ENCODE data around the gene CERS2.

CERS2 gene

DNA sequence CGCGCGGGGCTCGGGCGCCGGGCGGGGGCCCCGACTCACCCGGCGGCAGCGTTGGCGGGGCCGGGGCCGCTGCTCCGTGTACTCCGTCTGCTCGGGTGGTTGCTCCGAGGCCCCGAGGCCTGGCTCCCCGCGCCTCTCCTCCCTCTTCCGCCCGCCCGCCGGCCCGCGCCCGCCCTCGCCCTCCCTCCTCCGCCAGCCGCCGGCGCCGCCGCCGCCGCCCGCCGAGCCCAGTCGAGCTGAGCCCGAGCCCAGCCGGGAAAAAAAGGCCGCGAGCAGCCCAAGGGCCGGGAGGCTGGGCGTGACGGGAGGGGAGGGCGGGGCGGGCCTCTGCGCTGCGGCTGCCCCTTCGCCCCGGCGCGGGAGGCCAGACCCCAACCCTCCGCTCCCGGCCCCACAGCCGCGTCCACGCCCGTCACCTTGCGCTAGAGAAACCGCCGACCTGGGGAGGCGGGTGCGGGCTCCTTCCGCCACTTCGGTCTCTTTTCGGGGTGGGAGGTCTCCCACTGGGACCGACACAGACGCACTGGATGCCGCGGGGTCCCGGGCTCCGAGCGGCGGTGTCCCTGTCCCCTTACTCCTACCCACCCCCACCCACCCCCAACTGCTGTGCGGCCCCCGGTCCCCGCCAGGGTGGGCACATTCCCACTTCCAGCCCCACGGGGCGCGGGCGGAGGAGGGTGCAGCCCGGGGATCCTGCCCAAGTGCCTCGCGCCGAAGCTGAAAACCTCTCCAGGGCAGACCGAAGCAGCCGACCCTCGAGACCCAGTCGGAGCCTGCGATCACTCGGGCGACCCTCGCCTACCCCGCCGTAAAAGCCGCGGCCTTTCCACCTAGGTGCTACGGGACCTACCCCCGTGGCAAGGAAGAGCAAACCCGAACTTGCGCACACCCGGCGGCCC is at the start of gene CERS2:
CERS2 (minus strand) TSS at position 256 of the 899 bp plus-strand sequence. CDS start 5,745 bp downstream, outside the sequence.
- H3K36me3 Mint-ChIP-seq (ENCODE audit: low read depth), result peaks cover 40% of the 10 kb centered on the region
- peak; percentile 81 for DNase-seq
- peak within 1 kb of the TSS; percentile 91 for H3K4me3 Mint-ChIP-seq

GRCh38 chr1:151013518-151013917 is 38.9 kb upstream of the CERS2 start:
- no peak overlapping the region for H3K27ac Mint-ChIP-seq
- no peak for DNase-seq
- H3K4me3 Mint-ChIP-seq, result no peak overlapping the region
- peaks cover 28% of the 10 kb centered on the region for H3K36me3 Mint-ChIP-seq (ENCODE audit: low read depth)
- H3K9me3 Mint-ChIP-seq, result no peaks in the 10 kb centered on the region
- no peaks in the 10 kb centered on the region for H3K27me3 Mint-ChIP-seq
- H3K4me1 Mint-ChIP-seq (ENCODE audit: low read depth), result peaks cover 36% of the 10 kb centered on the region

More for the DNA sequence above, at the start of gene CERS2:
- Mint-ChIP-seq H3K27ac (peak within 1 kb of the TSS; percentile 95), H3K27me3 (no peaks in the 10 kb centered on the region), H3K4me1 (ENCODE audit: low read depth) (peaks cover 74% of the 10 kb centered on the region), H3K9me3 (no peaks in the 10 kb centered on the region)

DNA sequence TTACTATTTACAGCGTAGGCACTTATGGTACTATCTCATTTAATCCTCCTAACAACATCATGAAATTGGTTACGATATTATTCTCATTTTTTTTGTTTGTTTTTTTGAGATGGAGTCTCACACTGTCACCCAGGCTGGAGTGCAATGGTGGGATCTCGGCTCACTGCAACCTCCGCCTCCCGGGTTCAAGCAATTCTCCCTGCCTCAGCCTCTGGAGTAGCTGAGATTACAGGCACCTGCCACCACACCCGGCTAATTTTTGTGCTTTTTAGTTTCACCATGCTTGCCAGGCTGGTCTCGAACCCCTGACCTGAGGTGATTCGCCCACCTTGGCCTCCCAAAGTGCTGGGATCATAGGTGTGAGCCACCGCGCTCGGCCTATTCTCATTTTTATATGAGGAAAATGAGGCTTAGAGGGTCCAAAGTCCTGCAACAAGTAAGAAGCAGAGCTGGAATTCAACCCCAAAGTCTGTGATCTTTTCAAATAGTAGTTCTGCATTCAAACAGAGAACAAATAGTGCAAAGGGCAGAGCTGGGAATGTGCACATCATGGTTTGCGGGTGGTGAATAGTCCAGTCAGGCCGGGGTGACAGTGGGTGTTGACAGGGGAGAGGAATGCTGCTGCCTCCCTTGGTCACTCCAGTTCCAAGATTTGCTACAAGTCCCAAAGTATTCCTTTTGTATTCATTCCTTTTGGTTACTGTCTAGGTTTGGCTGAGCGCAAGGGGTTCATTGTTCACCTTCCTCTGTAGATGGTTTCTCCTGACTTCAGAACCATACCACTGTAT is 38.2 kb upstream of the CERS2 start:
- Mint-ChIP-seq H3K4me1 (ENCODE audit: low read depth) (peaks cover 41% of the 10 kb centered on the region), H3K27ac (no peak overlapping the region), H3K27me3 (no peaks in the 10 kb centered on the region), H3K9me3 (no peaks in the 10 kb centered on the region), H3K4me3 (no peak overlapping the region), H3K36me3 (ENCODE audit: low read depth) (peaks cover 25% of the 10 kb centered on the region)
- no peak for DNase-seq

- Mint-ChIP-seq H3K36me3 (ENCODE audit: low read depth) (peaks cover 24% of the 10 kb centered on the region), H3K4me3 (peak overlapping the region; percentile 25), H3K4me1 (ENCODE audit: low read depth) (peaks cover 57% of the 10 kb centered on the region), H3K9me3 (no peaks in the 10 kb centered on the region), H3K27me3 (no peaks in the 10 kb centered on the region), H3K27ac (peak overlapping the region; percentile 79)
- no peak for DNase-seq
Measured at GRCh38 chr1:151011154-151011850, 36.7 kb upstream of the CERS2 start.

- Mint-ChIP-seq H3K27me3 (no peaks in the 10 kb centered on the region), H3K9me3 (no peaks in the 10 kb centered on the region), H3K36me3 (ENCODE audit: low read depth) (peaks cover 27% of the 10 kb centered on the region), H3K4me3 (peak overlapping the region; percentile 23), H3K4me1 (ENCODE audit: low read depth) (peaks cover 67% of the 10 kb centered on the region), H3K27ac (no peak overlapping the region)
- no peak for DNase-seq
Measured at GRCh38 chr1:151010346-151010726, 35.7 kb upstream of the CERS2 start.

DNA sequence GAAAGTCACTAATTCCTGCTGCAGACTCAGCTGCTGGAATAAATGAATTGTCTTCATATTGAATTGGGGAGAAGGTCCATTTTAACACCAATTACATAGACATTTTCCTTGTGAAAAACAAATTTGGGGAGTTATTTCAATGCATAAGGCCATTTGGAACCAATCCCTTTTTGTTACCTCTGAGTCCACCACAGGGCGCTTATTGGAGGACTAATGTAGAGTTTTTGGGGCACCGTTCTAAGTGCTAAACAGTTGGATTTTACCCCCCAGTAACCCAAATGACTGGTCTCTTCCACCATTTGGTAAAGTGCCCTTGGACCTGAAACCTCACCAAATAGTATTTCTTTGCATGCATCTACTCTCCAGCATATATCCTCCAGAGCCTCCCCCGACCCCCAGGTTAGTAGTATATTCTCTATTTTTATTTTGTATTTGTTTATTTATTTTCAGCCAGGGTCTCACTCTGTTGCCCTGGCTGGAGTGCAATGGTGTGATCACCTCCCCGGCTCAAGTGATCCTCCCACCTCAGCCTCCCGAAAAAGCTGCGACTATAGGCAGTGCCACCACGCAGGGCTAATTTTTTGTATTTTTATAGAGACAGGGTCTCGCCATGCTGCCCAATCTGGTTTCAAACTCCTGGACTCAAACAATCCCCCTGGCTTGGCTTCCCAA is 35.2 kb upstream of the CERS2 start:
- peaks cover 70% of the 10 kb centered on the region for H3K4me1 Mint-ChIP-seq (ENCODE audit: low read depth)
- no peak for DNase-seq
- H3K9me3 Mint-ChIP-seq, result no peaks in the 10 kb centered on the region
- H3K36me3 Mint-ChIP-seq (ENCODE audit: low read depth), result peaks cover 27% of the 10 kb centered on the region
- peak overlapping the region; percentile 95 for H3K4me3 Mint-ChIP-seq
- H3K27ac Mint-ChIP-seq, result peak overlapping the region; percentile 94
- H3K27me3 Mint-ChIP-seq, result no peaks in the 10 kb centered on the region

DNA sequence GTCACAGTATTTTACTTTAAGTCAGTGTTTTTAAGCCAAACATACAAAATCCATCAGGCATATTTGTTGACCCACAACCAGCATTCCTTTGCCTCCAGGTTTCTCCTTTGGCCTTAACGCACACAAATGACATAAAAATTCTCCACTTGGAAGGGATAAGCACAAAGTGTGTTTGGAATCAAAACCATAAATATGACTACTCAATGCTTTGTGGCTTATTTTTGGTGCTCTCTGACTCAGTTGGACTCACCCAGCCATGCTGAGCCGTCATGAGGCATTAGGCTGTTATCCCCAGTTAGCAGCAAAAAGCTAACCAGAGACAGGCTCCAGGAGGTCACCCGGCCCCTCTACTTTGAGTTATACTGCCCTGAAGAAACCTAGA is 34.6 kb upstream of the CERS2 start:
- DNase-seq, result no peak
- no peaks in the 10 kb centered on the region for H3K27me3 Mint-ChIP-seq
- H3K4me1 Mint-ChIP-seq (ENCODE audit: low read depth), result peaks cover 75% of the 10 kb centered on the region
- peak overlapping the region; percentile 94 for H3K27ac Mint-ChIP-seq
- H3K4me3 Mint-ChIP-seq, result peak overlapping the region; percentile 95
- peaks cover 25% of the 10 kb centered on the region for H3K36me3 Mint-ChIP-seq (ENCODE audit: low read depth)
- H3K9me3 Mint-ChIP-seq, result no peaks in the 10 kb centered on the region

- Mint-ChIP-seq H3K27ac (peak within 1 kb of the TSS; percentile 94), H3K4me3 (peak within 1 kb of the TSS; percentile 95), H3K4me1 (ENCODE audit: low read depth) (peaks cover 79% of the 10 kb centered on the region), H3K9me3 (no peaks in the 10 kb centered on the region), H3K27me3 (no peaks in the 10 kb centered on the region), H3K36me3 (ENCODE audit: low read depth) (peaks cover 25% of the 10 kb centered on the region)
- peak; percentile 96 for DNase-seq
Measured at GRCh38 chr1:151008244-151009205, 33.9 kb upstream of the CERS2 start, which contains the start of gene PRUNE1. PRUNE1 (plus strand) TSS chr1:151008449; CDS start chr1:151008633, 184 bp downstream.

GRCh38 chr1:151007853-151008243 is 33.2 kb upstream of the CERS2 start:
- peaks cover 22% of the 10 kb centered on the region for H3K36me3 Mint-ChIP-seq (ENCODE audit: low read depth)
- H3K9me3 Mint-ChIP-seq, result no peaks in the 10 kb centered on the region
- H3K4me1 Mint-ChIP-seq (ENCODE audit: low read depth), result peaks cover 84% of the 10 kb centered on the region
- H3K27me3 Mint-ChIP-seq, result no peaks in the 10 kb centered on the region
- no peak for DNase-seq
- peak overlapping the region; percentile 95 for H3K4me3 Mint-ChIP-seq
- H3K27ac Mint-ChIP-seq, result peak overlapping the region; percentile 94

DNA sequence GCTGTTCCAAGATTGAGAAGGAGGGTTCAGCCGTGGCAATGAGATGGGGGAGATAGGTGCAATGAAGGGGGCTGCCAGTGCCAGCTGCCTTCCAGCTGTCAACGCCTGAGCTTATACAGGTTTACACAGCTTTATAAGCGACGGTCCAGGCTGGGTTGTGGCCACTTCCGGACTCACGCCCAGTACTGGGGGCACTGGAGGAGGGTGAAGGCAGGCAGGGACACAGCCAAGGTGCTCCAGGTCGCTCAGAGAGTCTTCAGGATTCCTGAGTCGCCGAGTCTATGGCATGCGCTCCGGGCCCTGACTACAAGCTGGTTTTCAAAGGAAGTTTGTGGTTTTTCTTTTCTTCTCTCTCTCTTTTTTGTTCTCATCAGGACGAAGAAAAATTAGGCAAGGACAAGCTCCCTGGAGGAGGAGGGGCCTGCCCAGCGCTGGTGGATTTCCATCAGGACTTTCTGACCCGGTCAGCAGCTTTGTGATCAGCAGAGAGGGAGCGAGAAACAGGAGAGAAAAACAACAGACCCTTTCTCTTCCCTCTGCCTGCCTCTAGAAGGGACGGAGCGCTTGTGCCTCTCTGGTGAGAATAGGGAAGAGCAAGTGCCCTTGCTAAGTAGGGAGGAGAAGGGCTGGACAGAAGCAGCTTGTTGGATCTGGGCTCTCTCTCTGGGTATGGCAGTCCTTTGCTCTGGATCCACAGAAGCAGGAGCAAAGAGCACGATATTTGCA is 31.9 kb upstream of the CERS2 start, which contains the start of gene MINDY1:
MINDY1 (minus strand) TSS at position 576 of the 726 bp plus-strand sequence. CDS start 4,285 bp downstream, outside the sequence.
- peaks cover 23% of the 10 kb centered on the region for H3K36me3 Mint-ChIP-seq (ENCODE audit: low read depth)
- H3K4me3 Mint-ChIP-seq, result peak within 1 kb of the TSS; percentile 95
- DNase-seq, result peak; percentile 55
- no peaks in the 10 kb centered on the region for H3K27me3 Mint-ChIP-seq
- H3K9me3 Mint-ChIP-seq, result no peaks in the 10 kb centered on the region
- H3K4me1 Mint-ChIP-seq (ENCODE audit: low read depth), result peaks cover 90% of the 10 kb centered on the region
- peak within 1 kb of the TSS; percentile 94 for H3K27ac Mint-ChIP-seq

DNA sequence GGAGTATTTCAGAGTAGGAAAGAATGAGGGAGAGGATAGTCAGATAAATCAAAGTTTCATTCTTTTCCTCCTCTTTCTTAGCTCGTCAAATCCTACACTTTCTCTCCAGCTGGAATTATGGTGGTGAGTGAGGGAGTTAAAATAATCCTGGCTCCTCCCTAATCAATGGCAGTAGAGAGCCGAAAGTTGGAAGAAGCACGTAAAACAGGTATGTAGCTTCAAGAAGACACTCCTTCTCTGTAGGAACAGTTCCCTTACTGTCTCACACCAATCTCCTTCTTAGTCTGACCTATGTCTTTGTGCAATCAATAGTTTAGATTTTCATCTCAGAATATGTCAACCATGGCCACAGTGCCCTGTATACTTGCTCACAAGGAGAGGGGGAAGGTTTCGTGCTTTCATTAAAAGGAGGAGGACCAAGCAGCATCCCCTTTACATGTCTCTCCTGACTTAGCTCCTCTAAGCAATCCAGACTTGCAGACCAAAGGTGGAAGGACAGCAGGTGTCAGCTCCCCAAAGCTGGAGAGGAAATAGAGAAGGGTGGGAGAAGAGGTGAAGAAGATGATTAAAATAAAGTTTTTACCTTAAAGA is 31.2 kb upstream of the CERS2 start:
- Mint-ChIP-seq H3K9me3 (no peaks in the 10 kb centered on the region), H3K36me3 (ENCODE audit: low read depth) (peaks cover 22% of the 10 kb centered on the region), H3K27me3 (no peaks in the 10 kb centered on the region), H3K27ac (peak overlapping the region; percentile 94), H3K4me3 (peak overlapping the region; percentile 95), H3K4me1 (ENCODE audit: low read depth) (peaks cover 89% of the 10 kb centered on the region)
- DNase-seq, result no peak

DNA sequence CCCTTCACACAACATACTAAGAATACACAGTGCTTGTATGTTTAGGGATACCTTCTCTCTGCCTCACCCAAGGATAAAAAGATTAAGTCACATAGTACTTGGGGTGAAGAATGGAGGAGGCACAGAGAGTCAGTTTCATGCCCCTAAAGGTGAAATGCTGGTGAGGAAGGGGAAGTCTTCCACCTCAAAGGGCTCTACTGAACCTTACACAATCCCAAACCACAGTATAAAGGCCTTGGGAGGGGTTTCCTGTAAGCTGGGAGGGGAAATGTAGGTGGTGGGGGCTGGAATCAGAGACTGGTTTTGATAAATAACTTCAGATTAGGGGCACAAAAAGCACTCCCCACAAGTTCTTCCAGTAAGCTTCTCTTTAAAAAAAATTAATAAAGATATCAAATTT is 28.5 kb upstream of the CERS2 start:
- H3K27me3 Mint-ChIP-seq, result no peaks in the 10 kb centered on the region
- H3K4me3 Mint-ChIP-seq, result peak overlapping the region; percentile 27
- DNase-seq, result no peak
- H3K36me3 Mint-ChIP-seq (ENCODE audit: low read depth), result peaks cover 26% of the 10 kb centered on the region
- peak overlapping the region; percentile 79 for H3K27ac Mint-ChIP-seq
- H3K9me3 Mint-ChIP-seq, result no peaks in the 10 kb centered on the region
- peaks cover 84% of the 10 kb centered on the region for H3K4me1 Mint-ChIP-seq (ENCODE audit: low read depth)
